HL-60 (cell line): ENCODE measurements around the gene COL19A1.

Experiments
- DNase-seq, 2 experiments: peaks; one replicate each; pipeline ENCODE4 v3.0.0-alpha.2; 2010 to 2020; ENCODE audit warnings: low read depth in 1 of 2, low spot score in 1 of 2
- H3K27ac ChIP-seq: fragments of 250-450 bp; sonication (Bioruptor Pico); replicated peaks from 2 replicates; pipeline ENCODE4 v1.5.1; 2020; ENCODE audit warnings: mild to moderate bottlenecking, moderate library complexity
- H3K27me3 ChIP-seq: fragments of 250-450 bp; sonication (Bioruptor Pico); 2 replicates; pipeline ENCODE4 v1.5.1; 2021; ENCODE audit warnings: mild to moderate bottlenecking, moderate library complexity; ENCODE audit not compliant: insufficient read depth, poor library complexity, severe bottlenecking
- H3K4me3 ChIP-seq: replicated peaks from 2 replicates; pipeline ENCODE4 v1.5.1; 2011; ENCODE audit warnings: mild to moderate bottlenecking, control low read depth, low read length; ENCODE audit not compliant: insufficient read depth
- CTCF ChIP-seq: IDR thresholded peaks from one replicate; pipeline ENCODE4 v1.5.1; 2011; ENCODE audit warnings: low read length, control low read depth, inconsistent platforms; ENCODE audit not compliant: insufficient read depth
- GABPA ChIP-seq: IDR thresholded peaks from 2 replicates; pipeline ENCODE4 v1.6.1; 2012; ENCODE audit warnings: low read depth
- POLR2AphosphoS5 ChIP-seq: IDR thresholded peaks from 2 replicates; pipeline ENCODE4 v1.6.1; 2012; ENCODE audit warnings: low read depth
- REST ChIP-seq: IDR thresholded peaks from 2 replicates; pipeline ENCODE4 v1.6.1; 2012; ENCODE audit warnings: low read depth; ENCODE audit not compliant: insufficient replicate concordance
- SPI1 ChIP-seq: IDR thresholded peaks from 2 replicates; pipeline ENCODE4 v1.6.1; 2012; ENCODE audit warnings: low read depth, mild to moderate bottlenecking, borderline replicate concordance

COL19A1 gene

GRCh38 chr6:70183538-70183937 lies 317.2 kb downstream of the COL19A1 start:
- TF ChIP-seq POLR2AphosphoS5 = no peak
- no peak for TF ChIP-seq SPI1
- no peak for TF ChIP-seq GABPA
- TF ChIP-seq REST = no peak
- TF ChIP-seq CTCF = no peak
- Histone ChIP-seq H3K4me3 (no peak overlapping the region), H3K27ac (no peak overlapping the region), H3K27me3 (no peaks in the 10 kb centered on the region)
- no peak for DNase-seq

DNA sequence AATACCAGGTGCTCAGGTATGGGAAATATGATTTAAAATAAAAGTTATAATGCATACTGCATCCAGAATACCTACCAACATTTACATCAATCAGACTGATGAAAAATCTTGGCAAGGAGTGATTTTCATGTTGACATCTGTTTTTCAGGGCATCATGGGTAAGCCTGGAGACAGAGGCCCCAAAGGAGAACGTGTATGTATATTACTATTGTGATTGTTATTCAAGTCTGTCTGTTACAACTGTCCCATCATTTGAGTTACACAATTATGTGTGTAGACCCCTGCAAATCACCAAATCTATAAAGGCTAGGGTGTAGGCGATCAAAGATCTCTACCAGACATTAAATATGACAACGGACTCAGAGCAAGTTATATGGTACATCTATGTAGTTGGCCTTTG lies 318.4 kb downstream of the COL19A1 start:
- TF ChIP-seq POLR2AphosphoS5 (no peak), SPI1 (no peak), GABPA (no peak), CTCF (no peak), REST (no peak)
- Histone ChIP-seq H3K27me3 (no peaks in the 10 kb centered on the region), H3K27ac (no peak overlapping the region), H3K4me3 (no peak overlapping the region)
- no peak for DNase-seq

DNA sequence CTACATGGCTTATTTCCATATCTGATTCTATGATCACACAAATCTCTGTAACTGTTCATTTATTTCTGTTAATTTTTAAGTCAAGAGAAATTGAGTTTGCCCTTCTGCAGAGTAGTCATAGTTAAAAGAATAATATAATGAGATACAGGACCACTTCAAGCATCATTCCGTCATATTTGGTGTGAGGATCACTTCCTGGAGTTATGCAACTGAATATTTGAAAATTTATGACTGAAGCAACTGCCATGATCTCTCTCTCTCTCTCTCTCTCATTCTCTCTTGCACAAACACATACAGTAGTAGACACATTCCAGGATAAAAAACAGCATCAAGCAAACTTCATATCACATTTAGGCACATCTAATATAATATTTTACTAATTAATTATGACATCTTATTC lies 320.1 kb downstream of the COL19A1 start:
- DNase-seq = no peak
- no peak overlapping the region for H3K4me3 ChIP-seq
- H3K27me3 ChIP-seq = no peaks in the 10 kb centered on the region
- TF ChIP-seq CTCF = no peak
- no peak for TF ChIP-seq REST
- TF ChIP-seq GABPA = no peak
- TF ChIP-seq POLR2AphosphoS5 = no peak
- no peak for TF ChIP-seq SPI1
- no peak overlapping the region for H3K27ac ChIP-seq
